HG03558 (cell line): ENCODE results near the gene MT1X.

Experiments used
- ATAC-seq: cut with Tn5 transposase; IDR thresholded peaks from one replicate; pipeline ENCODE4 v1.9.1; 2021; ENCODE audit warnings: moderate number of reproducible peaks; ENCODE audit not compliant: unreplicated experiment; ENCODE audit errors: extremely low read depth

MT1X gene

GRCh38 chr16:56681939-56682702 is at the start of gene MT1X:
TSS of gene MT1X (plus strand) at chr16:56682470. CDS start at chr16:56682541, 71 bp downstream.
- peak; percentile 90 for ATAC-seq

GRCh38 chr16:56632848-56633365 is 49.4 kb upstream of the MT1X start:
- ATAC-seq = no peak

GRCh38 chr16:56633535-56633934 is 48.7 kb upstream of the MT1X start:
- no peak for ATAC-seq

GRCh38 chr16:56634715-56635440 is 47.4 kb upstream of the MT1X start:
- no peak for ATAC-seq

GRCh38 chr16:56635441-56635967 is 46.8 kb upstream of the MT1X start:
- no peak for ATAC-seq

- ATAC-seq = no peak
Observed at GRCh38 chr16:56636616-56637413, 45.5 kb upstream of the MT1X start.

GRCh38 chr16:56637814-56638750 is 44.2 kb upstream of the MT1X start, which contains the start of gene MT1A:
TSS of gene MT1A (plus strand) at chr16:56638666. CDS start at chr16:56638739, 73 bp downstream.
- ATAC-seq = no peak

GRCh38 chr16:56639045-56639444 is 43.2 kb upstream of the MT1X start:
- no peak for ATAC-seq

GRCh38 chr16:56640076-56640475 is 42.2 kb upstream of the MT1X start:
- no peak for ATAC-seq

GRCh38 chr16:56641166-56641565 is 41.1 kb upstream of the MT1X start:
- no peak for ATAC-seq

GRCh38 chr16:56643080-56643778 is 39.0 kb upstream of the MT1X start:
- ATAC-seq = no peak

- no peak for ATAC-seq
Observed at GRCh38 chr16:56643833-56644232, 38.4 kb upstream of the MT1X start.

GRCh38 chr16:56645311-56645710 is 37.0 kb upstream of the MT1X start:
- ATAC-seq = no peak

GRCh38 chr16:56645838-56646237 is 36.4 kb upstream of the MT1X start:
- no peak for ATAC-seq

GRCh38 chr16:56647641-56648431 is 34.4 kb upstream of the MT1X start:
- ATAC-seq = no peak

GRCh38 chr16:56649271-56649670 is 33.0 kb upstream of the MT1X start:
- ATAC-seq = no peak

- ATAC-seq = no peak
Observed at GRCh38 chr16:56649820-56650219, 32.5 kb upstream of the MT1X start.

GRCh38 chr16:56651586-56651985 is 30.7 kb upstream of the MT1X start, which contains the start of gene MT1B:
TSS of gene MT1B (plus strand) at chr16:56651886. CDS start at chr16:56651954, 68 bp downstream.
- no peak for ATAC-seq
